ENCODE results near the gene FXYD7. TPM values are rescaled to one million over a fixed set of nuclear protein-coding genes. Genes with fewer than 3 reads are reported as not detected.
"Not testable (repeated sequence)": the region's sequence is repeated elsewhere in the genome, so short reads cannot be mapped to it uniquely, and the experiment has no call there.

FXYD7 gene
- total RNA-seq, 2 donors from 2014 or later, result not detected

GRCh38 chr19:35174226-35174625 is 31.2 kb downstream of the FXYD7 start:
- intact Hi-C loops (cut with DNase I), result no loop called here
- DNase-seq (no peak), ATAC-seq (no peak)

- no peak for DNase-seq
- intact Hi-C loops (cut with DNase I), result no loop called here
- no peak for ATAC-seq
Measured at GRCh38 chr19:35176181-35176570, 33.1 kb downstream of the FXYD7 start.

GRCh38 chr19:35177377-35178274 is 34.6 kb downstream of the FXYD7 start:
- intact Hi-C loops (cut with DNase I), result no loop called here
- DNase-seq, result no peak
- no peak for ATAC-seq

GRCh38 chr19:35178701-35179100 is 35.6 kb downstream of the FXYD7 start:
- peak; percentile 35 to 42 for ATAC-seq
- no peak for DNase-seq
- intact Hi-C loops (cut with DNase I), result no loop called here

GRCh38 chr19:35179830-35180229 is 36.8 kb downstream of the FXYD7 start:
- DNase-seq (no peak), ATAC-seq (no peak)
- intact Hi-C loops (cut with DNase I), result no loop called here

- intact Hi-C loops (cut with DNase I), result no loop called here
- DNase-seq (no peak), ATAC-seq (no peak)
Measured at GRCh38 chr19:35181387-35181786, 38.3 kb downstream of the FXYD7 start.

GRCh38 chr19:35184267-35184666 is 41.2 kb downstream of the FXYD7 start:
- intact Hi-C loops (cut with DNase I), result no loop called here
- ATAC-seq (no peak), DNase-seq (no peak)

GRCh38 chr19:35184884-35185283 is 41.8 kb downstream of the FXYD7 start:
- intact Hi-C loops (cut with DNase I), result no loop called here
- no peak for DNase-seq
- ATAC-seq, result no peak

GRCh38 chr19:35194012-35194984 is 51.2 kb downstream of the FXYD7 start:
- no peak for ATAC-seq
- intact Hi-C loops (cut with DNase I), result no loop called here
- no peak for DNase-seq

GRCh38 chr19:35195830-35196229 is 52.8 kb downstream of the FXYD7 start:
- ATAC-seq (no peak), DNase-seq (no peak)
- intact Hi-C loops (cut with DNase I), result no loop called here

GRCh38 chr19:35196861-35197260 is 53.8 kb downstream of the FXYD7 start:
- ATAC-seq; DNase-seq; intact Hi-C loops (cut with DNase I): not testable (repeated sequence)

GRCh38 chr19:35199481-35199880 is 56.4 kb downstream of the FXYD7 start:
- DNase-seq (no peak), ATAC-seq (no peak)
- intact Hi-C loops (cut with DNase I), result no loop called here

GRCh38 chr19:35202722-35203688 is 60.0 kb downstream of the FXYD7 start:
- intact Hi-C loops (cut with DNase I), result no loop called here
- ATAC-seq (no peak), DNase-seq (no peak)

Other genes with a start within 250 kb of the FXYD7 start
- 1 to 10 TPM; 1.4 to 2.6 TPM for gene ZNF30, start 216.4 kb upstream of the FXYD7 start, total RNA-seq
- gene ZNF792, start 179.0 kb upstream of the FXYD7 start, total RNA-seq, result 1 to 10 TPM; 3.1 to 5.5 TPM
- gene GRAMD1A, start 142.9 kb upstream of the FXYD7 start, total RNA-seq, result 10 to 100 TPM; 29.2 to 45.5 TPM
- 100 to 1,000 TPM in 1 of 2 donors, 10 to 100 TPM in 1; 73.6 to 163 TPM for gene SCN1B, start 112.8 kb upstream of the FXYD7 start, total RNA-seq
- 1 to 10 TPM; 5.6 to 7.2 TPM for gene HPN, start 101.5 kb upstream of the FXYD7 start, total RNA-seq
- 1 to 10 TPM; 1.5 to 3.6 TPM for gene FXYD3, start 27.4 kb upstream of the FXYD7 start, total RNA-seq
- gene LGI4, start 8.2 kb upstream of the FXYD7 start, total RNA-seq, result 10 to 100 TPM; 11.6 to 17.9 TPM
- gene FXYD1, start 4.4 kb upstream of the FXYD7 start, total RNA-seq, result 100 to 1,000 TPM; 297 to 393 TPM
- 10 to 100 TPM; 35.5 to 46.7 TPM for gene FXYD5, start 11.5 kb downstream of the FXYD7 start, total RNA-seq
- not detected for gene FAM187B, start 85.5 kb downstream of the FXYD7 start, total RNA-seq
- 1 to 10 TPM; 7.5 to 7.6 TPM for gene LSR, start 105.7 kb downstream of the FXYD7 start, total RNA-seq
- 100 to 1,000 TPM; 130 to 147 TPM for gene USF2, start 125.7 kb downstream of the FXYD7 start, total RNA-seq
- gene HAMP, start 139.3 kb downstream of the FXYD7 start, total RNA-seq, result 1 to 10 TPM in 1 of 2 donors, under 1 TPM in 1; 0.41 to 7.6 TPM
- gene MAG, start 148.9 kb downstream of the FXYD7 start, total RNA-seq, result not detected
- under 1 TPM; 0.39 to 0.56 TPM for gene CD22, start 185.9 kb downstream of the FXYD7 start, total RNA-seq
- gene FFAR1, start 204.6 kb downstream of the FXYD7 start, total RNA-seq, result not detected
- under 1 TPM; 0.18 to 0.44 TPM for gene FFAR3, start 215.2 kb downstream of the FXYD7 start, total RNA-seq
- not detected for gene GPR42, start 227.8 kb downstream of the FXYD7 start, total RNA-seq